ENCODE measurements around the gene POLN. TPM values are rescaled to one million over a fixed set of nuclear protein-coding genes. Genes with fewer than 3 reads are reported as not detected.
A peak's percentile ranks its signal among the peaks of the same experiment; 100 is the strongest.

The POLN gene
- total RNA-seq, 1 donor from 2014 or later = 0.29 TPM

- DNase-seq (ENCODE audit: low read depth) = no peak
- H3K4me3 ChIP-seq (ENCODE audit: low read depth, low read length) = no peak overlapping the region
- TF ChIP-seq, protein P1, sequence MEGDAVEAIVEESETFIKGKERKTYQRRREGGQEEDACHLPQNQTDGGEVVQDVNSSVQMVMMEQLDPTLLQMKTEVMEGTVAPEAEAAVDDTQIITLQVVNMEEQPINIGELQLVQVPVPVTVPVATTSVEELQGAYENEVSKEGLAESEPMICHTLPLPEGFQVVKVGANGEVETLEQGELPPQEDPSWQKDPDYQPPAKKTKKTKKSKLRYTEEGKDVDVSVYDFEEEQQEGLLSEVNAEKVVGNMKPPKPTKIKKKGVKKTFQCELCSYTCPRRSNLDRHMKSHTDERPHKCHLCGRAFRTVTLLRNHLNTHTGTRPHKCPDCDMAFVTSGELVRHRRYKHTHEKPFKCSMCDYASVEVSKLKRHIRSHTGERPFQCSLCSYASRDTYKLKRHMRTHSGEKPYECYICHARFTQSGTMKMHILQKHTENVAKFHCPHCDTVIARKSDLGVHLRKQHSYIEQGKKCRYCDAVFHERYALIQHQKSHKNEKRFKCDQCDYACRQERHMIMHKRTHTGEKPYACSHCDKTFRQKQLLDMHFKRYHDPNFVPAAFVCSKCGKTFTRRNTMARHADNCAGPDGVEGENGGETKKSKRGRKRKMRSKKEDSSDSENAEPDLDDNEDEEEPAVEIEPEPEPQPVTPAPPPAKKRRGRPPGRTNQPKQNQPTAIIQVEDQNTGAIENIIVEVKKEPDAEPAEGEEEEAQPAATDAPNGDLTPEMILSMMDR (conservative IDR thresholded peaks at IDR 0.05; ENCODE audit: low read depth, low read length) = no peak
These were observed 24.9 kb upstream of the POLN start for GRCh38 chr4:2266821-2267220.

DNA sequence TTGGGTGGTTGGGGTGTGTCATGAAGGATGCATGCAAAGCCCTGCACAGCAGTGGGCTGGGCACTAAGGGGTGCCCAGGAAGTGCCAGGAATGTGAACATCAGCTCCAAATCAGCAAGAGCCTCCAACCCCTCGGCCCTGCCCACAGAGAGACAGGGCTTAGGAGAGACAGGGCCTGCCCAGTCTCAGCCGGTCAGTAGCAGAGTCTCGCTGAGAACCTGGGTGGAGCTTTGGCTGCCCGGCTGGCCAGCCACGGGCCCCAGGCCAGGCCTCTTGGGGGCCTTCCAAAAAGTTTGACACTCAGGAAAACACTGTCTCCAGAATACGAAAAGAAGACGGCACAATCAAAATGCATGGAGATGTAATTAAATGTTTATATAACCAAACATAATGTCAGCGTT is 24.3 kb upstream of the POLN start:
- no peak for DNase-seq (ENCODE audit: low read depth)
- TF ChIP-seq, protein P1 (conservative IDR thresholded peaks at IDR 0.05; ENCODE audit: low read depth, low read length) = no peak
- H3K4me3 ChIP-seq (ENCODE audit: low read depth, low read length) = no peak overlapping the region

DNA sequence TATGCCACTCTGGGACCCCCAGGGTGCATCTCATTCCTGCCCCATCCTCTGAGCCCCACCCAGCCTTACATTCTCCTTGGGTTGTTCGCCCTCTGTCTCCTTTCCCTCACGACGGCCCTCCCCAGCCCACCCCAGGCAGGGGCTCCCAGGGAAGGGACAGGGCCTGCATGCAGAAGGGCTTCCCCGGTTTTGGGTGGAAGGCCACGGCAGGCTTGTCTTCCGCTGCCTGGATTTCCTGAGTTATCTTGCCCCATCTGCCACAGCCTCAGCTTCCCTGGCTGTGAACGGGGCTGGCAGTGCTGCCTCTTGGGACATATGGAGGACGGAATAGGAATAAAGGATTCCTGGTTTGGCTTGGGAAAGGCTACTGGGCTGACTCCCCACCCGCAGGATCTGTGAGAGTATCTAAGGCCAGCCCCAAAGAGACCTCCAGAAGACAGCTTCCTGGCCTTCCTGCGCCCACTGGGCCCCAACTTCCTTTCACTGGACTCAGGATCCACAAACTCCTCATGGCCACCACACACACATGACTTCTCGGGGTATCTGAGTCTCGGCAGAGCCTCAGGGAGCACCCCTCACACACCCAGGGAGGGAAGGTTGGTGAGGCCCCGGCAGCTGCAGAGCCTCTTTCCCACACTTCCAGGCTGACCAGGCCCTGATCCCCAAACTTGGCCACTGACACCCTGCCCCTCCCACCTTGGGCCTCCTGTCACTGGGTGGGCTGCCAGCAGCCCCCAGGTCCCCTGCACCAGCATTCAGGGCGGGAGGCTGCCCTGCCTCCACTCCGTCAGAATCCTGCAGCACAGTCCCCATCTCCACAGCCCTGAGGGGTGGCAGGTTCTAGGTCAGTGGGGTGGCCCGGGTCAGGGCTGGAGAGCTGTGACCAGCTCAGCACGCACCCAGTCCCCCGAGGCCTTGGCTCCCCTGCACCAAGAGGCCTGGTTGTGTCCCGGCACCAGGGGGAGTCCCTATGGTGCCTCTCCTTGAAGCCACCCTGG is 23.5 kb upstream of the POLN start:
- DNase-seq (ENCODE audit: low read depth) = no peak
- TF ChIP-seq, protein P1 (conservative IDR thresholded peaks at IDR 0.05; ENCODE audit: low read depth, low read length) = no peak
- no peak overlapping the region for H3K4me3 ChIP-seq (ENCODE audit: low read depth, low read length)

- TF ChIP-seq, protein P1 (conservative IDR thresholded peaks at IDR 0.05; ENCODE audit: low read depth, low read length) = no peak
- no peak for DNase-seq (ENCODE audit: low read depth)
- H3K4me3 ChIP-seq (ENCODE audit: low read depth, low read length) = no peak overlapping the region
These were observed 22.6 kb upstream of the POLN start for GRCh38 chr4:2264481-2265041.

GRCh38 chr4:2263926-2264321 is 22.0 kb upstream of the POLN start:
- no peak overlapping the region for H3K4me3 ChIP-seq (ENCODE audit: low read depth, low read length)
- DNase-seq (ENCODE audit: low read depth) = no peak
- TF ChIP-seq, protein P1 (conservative IDR thresholded peaks at IDR 0.05; ENCODE audit: low read depth, low read length) = no peak

- TF ChIP-seq, protein P1 (conservative IDR thresholded peaks at IDR 0.05; ENCODE audit: low read depth, low read length) = no peak
- H3K4me3 ChIP-seq (ENCODE audit: low read depth, low read length) = peak overlapping the region; percentile 82
- no peak for DNase-seq (ENCODE audit: low read depth)
These were observed 21.0 kb upstream of the POLN start for GRCh38 chr4:2262944-2263250.
